Measurements from ENCODE around the gene CALML5.

The CALML5 gene

GRCh38 chr10:5502571-5503476 lies 3.5 kb upstream of the CALML5 start:
- H3K4me3 ChIP-seq = no peak overlapping the region
- no peaks in the 10 kb centered on the region for H3K36me3 ChIP-seq (ENCODE audit: insufficient read depth, low read length)
- H3K27ac ChIP-seq = no peak overlapping the region
- TF ChIP-seq EZH2 (IDR thresholded peaks at IDR 0.05) = no peak
- TF ChIP-seq FOXP2 (optimal IDR thresholded peaks at IDR 0.05; ENCODE audit: control extremely low read depth, extremely low read length, insufficient read depth) = no peak
- TF ChIP-seq POLR2AphosphoS5 (IDR thresholded peaks at IDR 0.05; ENCODE audit: borderline replicate concordance, low read depth, low read length) = no peak
- no peak overlapping the region for H3K9ac ChIP-seq (ENCODE audit: insufficient read length)
- no peak for DNase-seq (ENCODE audit: low read depth, low spot score)
- H3K9me3 ChIP-seq (ENCODE audit: low read depth, low read length) = no peaks in the 10 kb centered on the region

GRCh38 chr10:5502061-5502521 lies 2.7 kb upstream of the CALML5 start:
- H3K27ac ChIP-seq = no peak overlapping the region
- no peak overlapping the region for H3K4me3 ChIP-seq
- no peak for TF ChIP-seq POLR2AphosphoS5 (IDR thresholded peaks at IDR 0.05; ENCODE audit: borderline replicate concordance, low read depth, low read length)
- TF ChIP-seq FOXP2 (optimal IDR thresholded peaks at IDR 0.05; ENCODE audit: control extremely low read depth, extremely low read length, insufficient read depth) = no peak
- no peak for TF ChIP-seq EZH2 (IDR thresholded peaks at IDR 0.05)
- H3K9ac ChIP-seq (ENCODE audit: insufficient read length) = no peak overlapping the region
- no peaks in the 10 kb centered on the region for H3K36me3 ChIP-seq (ENCODE audit: insufficient read depth, low read length)
- DNase-seq (ENCODE audit: low read depth, low spot score) = no peak
- no peaks in the 10 kb centered on the region for H3K9me3 ChIP-seq (ENCODE audit: low read depth, low read length)

- TF ChIP-seq EZH2 (IDR thresholded peaks at IDR 0.05) (no peak), POLR2AphosphoS5 (IDR thresholded peaks at IDR 0.05; ENCODE audit: borderline replicate concordance, low read depth, low read length) (no peak), FOXP2 (optimal IDR thresholded peaks at IDR 0.05; ENCODE audit: control extremely low read depth, extremely low read length, insufficient read depth) (no peak)
- no peak for DNase-seq (ENCODE audit: low read depth, low spot score)
- Histone ChIP-seq H3K36me3 (ENCODE audit: insufficient read depth, low read length) (no peaks in the 10 kb centered on the region), H3K27ac (no peak overlapping the region), H3K9ac (ENCODE audit: insufficient read length) (no peak overlapping the region), H3K4me3 (no peak overlapping the region), H3K9me3 (ENCODE audit: low read depth, low read length) (no peaks in the 10 kb centered on the region)
Measured at GRCh38 chr10:5500910-5501309, 1.5 kb upstream of the CALML5 start.

GRCh38 chr10:5500162-5500670 lies 846 bp upstream of the CALML5 start:
- Histone ChIP-seq H3K27ac (no peak overlapping the region), H3K36me3 (ENCODE audit: insufficient read depth, low read length) (no peaks in the 10 kb centered on the region), H3K9me3 (ENCODE audit: low read depth, low read length) (no peaks in the 10 kb centered on the region), H3K9ac (ENCODE audit: insufficient read length) (no peak overlapping the region), H3K4me3 (no peak overlapping the region)
- DNase-seq (ENCODE audit: low read depth, low spot score) = no peak
- TF ChIP-seq FOXP2 (optimal IDR thresholded peaks at IDR 0.05; ENCODE audit: control extremely low read depth, extremely low read length, insufficient read depth) (no peak), POLR2AphosphoS5 (IDR thresholded peaks at IDR 0.05; ENCODE audit: borderline replicate concordance, low read depth, low read length) (no peak), EZH2 (IDR thresholded peaks at IDR 0.05) (no peak)

GRCh38 chr10:5498791-5499492 lies 428 bp downstream of the CALML5 start:
- no peak overlapping the region for H3K4me3 ChIP-seq
- DNase-seq (ENCODE audit: low read depth, low spot score) = no peak
- no peaks in the 10 kb centered on the region for H3K36me3 ChIP-seq (ENCODE audit: insufficient read depth, low read length)
- no peak overlapping the region for H3K27ac ChIP-seq
- TF ChIP-seq EZH2 (IDR thresholded peaks at IDR 0.05) = no peak
- H3K9ac ChIP-seq (ENCODE audit: insufficient read length) = no peak overlapping the region
- no peaks in the 10 kb centered on the region for H3K9me3 ChIP-seq (ENCODE audit: low read depth, low read length)

GRCh38 chr10:5497948-5498730 lies 1.2 kb downstream of the CALML5 start:
- Histone ChIP-seq H3K36me3 (ENCODE audit: insufficient read depth, low read length) (no peaks in the 10 kb centered on the region), H3K27ac (no peak overlapping the region), H3K4me3 (no peak overlapping the region), H3K9me3 (ENCODE audit: low read depth, low read length) (no peaks in the 10 kb centered on the region), H3K9ac (ENCODE audit: insufficient read length) (no peak overlapping the region)
- DNase-seq (ENCODE audit: low read depth, low spot score) = no peak
- no peak for TF ChIP-seq FOXP2 (optimal IDR thresholded peaks at IDR 0.05; ENCODE audit: control extremely low read depth, extremely low read length, insufficient read depth)

- H3K27ac ChIP-seq = no peak overlapping the region
- no peaks in the 10 kb centered on the region for H3K36me3 ChIP-seq (ENCODE audit: insufficient read depth, low read length)
- no peak for DNase-seq (ENCODE audit: low read depth, low spot score)
- H3K9me3 ChIP-seq (ENCODE audit: low read depth, low read length) = no peaks in the 10 kb centered on the region
- TF ChIP-seq EZH2 (IDR thresholded peaks at IDR 0.05) (no peak), POLR2AphosphoS5 (IDR thresholded peaks at IDR 0.05; ENCODE audit: borderline replicate concordance, low read depth, low read length) (no peak)
- H3K9ac ChIP-seq (ENCODE audit: insufficient read length) = no peak overlapping the region
- H3K4me3 ChIP-seq = no peak overlapping the region
Measured at GRCh38 chr10:5497289-5497688, 2.1 kb downstream of the CALML5 start.

Data from SK-N-MC (cell line).